Ovary (tissue), 3 donors: ENCODE measurements around the gene SLC19A2.

Source experiments
- POLR2A ChIP-seq: fragments of 450-650 bp; IDR thresholded peaks from one replicate; pipeline ENCODE4 v1.6.1; 2017; ENCODE audit warnings: antibody characterized with exemption, mild to moderate bottlenecking, moderate library complexity
- TF ChIP-seq, protein P1 (sequence below), 3 donors: fragments of 450-650 bp in 2 of 3; fragments of 200-600 bp in 1 of 3; IDR thresholded peaks; one replicate each; pipeline versions ENCODE4 v1.5.1 to v1.8.0; 2016 to 2022; ENCODE audit warnings: antibody characterized with exemption in 3 of 3, mild to moderate bottlenecking in 1 of 3
- donor health status: DM: no; HTN: no; CAD: no.

DNA sequence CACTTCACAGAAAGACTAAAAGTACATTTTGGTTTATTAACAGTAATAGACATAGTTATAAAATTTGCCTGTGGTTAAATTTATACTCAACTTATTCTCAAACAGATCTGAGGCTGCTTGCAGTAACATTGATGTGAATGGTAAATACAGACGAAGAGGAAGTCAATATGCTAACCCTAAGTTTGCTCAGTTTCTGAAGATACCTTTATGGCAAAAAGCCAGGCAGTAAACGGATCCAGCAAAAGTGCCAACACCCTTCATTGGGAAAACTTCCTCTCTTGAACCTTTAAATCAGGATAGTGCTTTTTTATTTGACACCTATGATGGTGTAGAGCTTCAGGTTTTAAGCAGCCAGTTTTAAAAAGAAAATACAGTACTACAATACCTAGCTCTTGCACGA lies 41.8 kb downstream of the SLC19A2 start:
- no peak for TF ChIP-seq POLR2A
- TF ChIP-seq, protein P1, sequence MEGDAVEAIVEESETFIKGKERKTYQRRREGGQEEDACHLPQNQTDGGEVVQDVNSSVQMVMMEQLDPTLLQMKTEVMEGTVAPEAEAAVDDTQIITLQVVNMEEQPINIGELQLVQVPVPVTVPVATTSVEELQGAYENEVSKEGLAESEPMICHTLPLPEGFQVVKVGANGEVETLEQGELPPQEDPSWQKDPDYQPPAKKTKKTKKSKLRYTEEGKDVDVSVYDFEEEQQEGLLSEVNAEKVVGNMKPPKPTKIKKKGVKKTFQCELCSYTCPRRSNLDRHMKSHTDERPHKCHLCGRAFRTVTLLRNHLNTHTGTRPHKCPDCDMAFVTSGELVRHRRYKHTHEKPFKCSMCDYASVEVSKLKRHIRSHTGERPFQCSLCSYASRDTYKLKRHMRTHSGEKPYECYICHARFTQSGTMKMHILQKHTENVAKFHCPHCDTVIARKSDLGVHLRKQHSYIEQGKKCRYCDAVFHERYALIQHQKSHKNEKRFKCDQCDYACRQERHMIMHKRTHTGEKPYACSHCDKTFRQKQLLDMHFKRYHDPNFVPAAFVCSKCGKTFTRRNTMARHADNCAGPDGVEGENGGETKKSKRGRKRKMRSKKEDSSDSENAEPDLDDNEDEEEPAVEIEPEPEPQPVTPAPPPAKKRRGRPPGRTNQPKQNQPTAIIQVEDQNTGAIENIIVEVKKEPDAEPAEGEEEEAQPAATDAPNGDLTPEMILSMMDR (IDR thresholded peaks at IDR 0.05): no peak
